HUDEP-2 (cell line): ENCODE results near the gene ECSCR.
A peak's percentile ranks its signal among the peaks of the same experiment; 100 is the strongest.
"Not testable (repeated sequence)": the region's sequence is repeated elsewhere in the genome, so short reads cannot be mapped to it uniquely, and the experiment has no call there.

ENCODE experiments used
- DNase-seq, 76 experiments: peaks; one replicate each; lab custom pipeline; 2025; ENCODE audit not compliant: unreplicated experiment in 76 of 76; lab: John Stamatoyannopoulos, UW

ECSCR gene

GRCh38 chr5:139414581-139415130, 47.9 kb downstream of the ECSCR start:
- DNase-seq = no peak

GRCh38 chr5:139413963-139414362, 48.6 kb downstream of the ECSCR start:
- no peak for DNase-seq

GRCh38 chr5:139413153-139413552, 49.4 kb downstream of the ECSCR start:
- no peak for DNase-seq

GRCh38 chr5:139410993-139411828, 51.3 kb downstream of the ECSCR start:
- DNase-seq = no peak

- no peak for DNase-seq
Measured at GRCh38 chr5:139410121-139410992, 52.2 kb downstream of the ECSCR start.

- not testable (repeated sequence) for DNase-seq
Measured at GRCh38 chr5:139409116-139409515, 53.4 kb downstream of the ECSCR start.

- DNase-seq = no peak
Measured at GRCh38 chr5:139408191-139408590, 54.4 kb downstream of the ECSCR start.

GRCh38 chr5:139407517-139407916, 55.0 kb downstream of the ECSCR start:
- DNase-seq = no peak

- peak in 2 of 76 experiments; percentile 12 to 15 for DNase-seq
Measured at GRCh38 chr5:139406963-139407362, 55.6 kb downstream of the ECSCR start.

- DNase-seq = peak in 1 of 76 experiments; percentile 43
Measured at GRCh38 chr5:139404484-139404840, 58.1 kb downstream of the ECSCR start.

GRCh38 chr5:139403787-139404483, 58.6 kb downstream of the ECSCR start, which contains the start of gene SPATA24:
Gene SPATA24, minus strand, starts transcription at chr5:139404089. Its CDS starts 29 bp downstream, at chr5:139404060.
- DNase-seq = peak; percentile 30 to 97 (median 90)

GRCh38 chr5:139403418-139403786, 59.1 kb downstream of the ECSCR start:
- DNase-seq = no peak

GRCh38 chr5:139402561-139403158, 59.9 kb downstream of the ECSCR start:
- peak in 19 of 76 experiments; percentile 5 to 36 (median 18) for DNase-seq

- no peak for DNase-seq
Measured at GRCh38 chr5:139401546-139401945, 61.0 kb downstream of the ECSCR start.

GRCh38 chr5:139399501-139400121, 62.9 kb downstream of the ECSCR start:
- no peak for DNase-seq
